Measurements from ENCODE around the gene HSPA4.

GRCh38 chr5:133062276-133062675 is 10.5 kb downstream of the HSPA4 start:
- TF ChIP-seq CTCF (IDR thresholded peaks at IDR 0.05; ENCODE audit: borderline replicate concordance, extremely low read depth, low read length, poor library complexity, severe bottlenecking) (no peak), EZH2 (IDR thresholded peaks at IDR 0.05; ENCODE audit: borderline replicate concordance, low read depth, low read length, severe bottlenecking) (no peak)
